Cardiac atrium fibroblast (primary cell): Measurements from ENCODE around the gene SFRP2. TPM values are rescaled to one million over a fixed set of nuclear protein-coding genes. Genes with fewer than 3 reads are reported as not detected.

Experiments
- total RNA-seq: library from RNA; depleted of rRNA; stranded (reverse); fragments of >200 nt; gene quantifications from 2 replicates; pipeline ENCODE4 v1.2.3, GENCODE V29; 2015

SFRP2 gene, protein sequence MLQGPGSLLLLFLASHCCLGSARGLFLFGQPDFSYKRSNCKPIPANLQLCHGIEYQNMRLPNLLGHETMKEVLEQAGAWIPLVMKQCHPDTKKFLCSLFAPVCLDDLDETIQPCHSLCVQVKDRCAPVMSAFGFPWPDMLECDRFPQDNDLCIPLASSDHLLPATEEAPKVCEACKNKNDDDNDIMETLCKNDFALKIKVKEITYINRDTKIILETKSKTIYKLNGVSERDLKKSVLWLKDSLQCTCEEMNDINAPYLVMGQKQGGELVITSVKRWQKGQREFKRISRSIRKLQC
- not detected in 2 replicates for total RNA-seq

DNA sequence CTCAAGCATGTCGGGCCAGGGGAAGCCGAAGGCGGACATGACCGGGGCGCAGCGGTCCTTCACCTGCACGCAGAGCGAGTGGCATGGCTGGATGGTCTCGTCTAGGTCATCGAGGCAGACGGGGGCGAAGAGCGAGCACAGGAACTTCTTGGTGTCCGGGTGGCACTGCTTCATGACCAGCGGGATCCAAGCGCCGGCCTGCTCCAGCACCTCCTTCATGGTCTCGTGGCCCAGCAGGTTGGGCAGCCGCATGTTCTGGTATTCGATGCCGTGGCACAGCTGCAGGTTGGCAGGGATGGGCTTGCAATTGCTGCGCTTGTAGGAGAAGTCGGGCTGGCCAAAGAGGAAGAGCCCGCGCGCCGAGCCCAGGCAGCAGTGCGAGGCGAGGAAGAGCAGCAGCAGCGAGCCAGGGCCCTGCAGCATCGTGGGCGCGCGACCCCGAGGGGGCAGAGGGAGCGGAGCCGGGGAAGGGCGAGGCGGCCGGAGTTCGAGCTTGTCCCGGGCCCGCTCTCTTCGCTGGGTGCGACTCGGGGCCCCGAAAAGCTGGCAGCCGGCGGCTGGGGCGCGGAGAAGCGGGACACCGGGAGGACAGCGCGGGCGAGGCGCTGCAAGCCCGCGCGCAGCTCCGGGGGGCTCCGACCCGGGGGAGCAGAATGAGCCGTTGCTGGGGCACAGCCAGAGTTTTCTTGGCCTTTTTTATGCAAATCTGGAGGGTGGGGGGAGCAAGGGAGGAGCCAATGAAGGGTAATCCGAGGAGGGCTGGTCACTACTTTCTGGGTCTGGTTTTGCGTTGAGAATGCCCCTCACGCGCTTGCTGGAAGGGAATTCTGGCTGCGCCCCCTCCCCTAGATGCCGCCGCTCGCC lies at the start of gene SFRP2:
Gene SFRP2, minus strand, starts transcription at position 671 of the 864 bp plus-strand sequence. Its CDS starts 248 bp downstream, at position 423.

DNA sequence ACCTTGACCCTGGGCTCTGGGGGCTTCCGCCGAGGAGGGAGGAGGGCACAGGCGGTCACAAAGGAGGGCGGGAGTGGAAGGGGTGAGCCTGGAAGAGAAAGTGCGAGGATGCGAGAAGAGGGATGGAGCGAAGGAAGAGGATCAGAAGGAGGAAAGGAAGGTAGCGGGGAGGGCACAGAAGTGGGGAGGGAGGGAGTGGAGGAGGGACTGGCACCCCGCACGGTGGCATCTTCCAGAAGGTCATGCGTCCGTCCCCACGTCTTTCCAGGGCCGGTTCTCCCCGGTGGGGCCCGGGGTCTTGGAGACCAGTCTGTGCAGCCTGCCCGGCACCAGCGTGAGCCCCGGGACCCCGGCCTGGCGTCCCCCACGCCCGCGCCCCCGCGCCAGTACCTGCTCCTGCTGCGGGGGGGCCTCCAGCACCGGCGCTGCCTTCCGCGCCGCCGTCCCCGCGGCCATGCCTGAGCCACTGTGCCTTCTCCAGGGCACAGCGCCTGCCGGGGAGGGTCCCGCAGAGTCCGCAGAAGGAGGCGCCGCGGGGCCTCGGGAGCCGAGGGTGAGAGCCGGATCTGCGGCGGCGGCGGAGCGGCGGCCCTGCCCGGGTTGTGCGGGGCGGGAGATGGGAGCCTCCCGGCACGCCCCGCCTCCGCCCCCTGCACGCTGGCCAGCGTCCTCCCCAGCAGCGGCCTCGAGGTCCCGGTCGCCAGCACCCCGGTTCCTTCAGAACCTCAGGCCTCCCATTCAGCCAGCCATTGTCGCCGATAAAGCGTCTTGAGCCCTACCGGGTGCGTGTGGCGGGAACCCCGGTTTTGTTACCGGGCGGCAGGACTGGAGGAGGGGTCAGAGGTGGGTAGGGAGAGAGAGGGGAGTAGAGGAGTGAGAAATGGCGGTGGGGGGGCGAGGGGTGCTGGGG lies 29.2 kb downstream of the SFRP2 start, which contains the start of gene RNF175:
Gene RNF175, minus strand, starts transcription at position 618 of the 910 bp plus-strand sequence. Its CDS starts 162 bp downstream, at position 456.

Other genes starting within 250 kb of the SFRP2 start
- 0.16 TPM in 1 of 2 replicates, not detected in the other for gene TLR2, start 104.8 kb downstream of the SFRP2 start, total RNA-seq
- not detected in 2 replicates for gene RNF175, start 29.1 kb downstream of the SFRP2 start, total RNA-seq